Skeletal muscle satellite cell (primary cell): ENCODE measurements around the gene POLG.

Experiments
- H3K27me3 ChIP-seq: 2 replicates; pipeline ENCODE4 v1.7.0; 2013; ENCODE audit warnings: low read length; ENCODE audit not compliant: control insufficient read depth, insufficient read depth
- H3K36me3 ChIP-seq: 2 replicates; pipeline ENCODE4 v1.7.0; 2013; ENCODE audit warnings: mild to moderate bottlenecking, control low read depth, low read length; ENCODE audit not compliant: insufficient read depth
- H3K4me1 ChIP-seq: 2 replicates; pipeline ENCODE4 v1.7.0; 2013; ENCODE audit warnings: low read length; ENCODE audit not compliant: control insufficient read depth, insufficient read depth
- H3K4me2 ChIP-seq: 2 replicates; pipeline ENCODE4 v1.7.0; 2013; ENCODE audit warnings: mild to moderate bottlenecking, low read length
- H3K4me3 ChIP-seq: 2 replicates; pipeline ENCODE4 v1.7.0; 2013; ENCODE audit warnings: low read length
- H3K9ac ChIP-seq: 2 replicates; pipeline ENCODE4 v1.7.0; 2013; ENCODE audit warnings: mild to moderate bottlenecking, low read depth, low read length, moderate library complexity
- H3K9me3 ChIP-seq: replicated peaks from 2 replicates; pipeline ENCODE4 v1.7.0; 2013; ENCODE audit warnings: mild to moderate bottlenecking, control low read depth, low read length

POLG gene

DNA sequence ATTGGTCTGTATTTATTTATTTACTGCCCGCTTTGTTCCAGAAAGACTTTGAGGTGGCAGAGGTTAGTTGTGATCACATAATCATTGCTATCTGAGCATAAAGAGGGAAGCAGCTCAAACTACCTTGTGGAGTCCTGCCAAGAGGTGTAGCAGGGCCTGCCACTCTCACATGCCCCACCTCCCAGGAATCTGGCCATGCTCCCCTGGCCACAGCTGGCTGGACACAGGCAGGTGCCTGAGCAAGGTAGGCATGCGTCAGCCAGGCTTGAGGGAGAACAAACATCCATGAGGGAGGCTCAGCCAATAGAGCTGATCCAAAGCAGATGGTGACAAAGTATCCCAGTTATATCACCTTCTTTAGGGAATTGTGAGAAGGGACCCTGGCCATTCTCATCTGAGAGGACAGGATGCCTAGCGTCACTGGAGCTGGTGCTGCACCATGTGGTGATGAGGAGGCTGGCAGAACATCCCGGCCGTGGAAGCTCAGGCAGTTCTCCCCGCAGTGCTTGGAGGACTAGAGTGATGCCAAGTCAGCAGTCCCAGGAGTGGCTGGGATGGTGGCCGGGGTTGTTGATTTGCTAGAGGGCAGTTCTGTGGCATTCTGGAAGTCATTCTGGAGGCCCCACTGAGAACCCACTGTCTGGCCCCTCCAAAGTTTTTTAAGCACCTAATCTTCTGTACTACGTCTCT lies 6.8 kb upstream of the POLG start:
- Histone ChIP-seq H3K9ac (no peak overlapping the region), H3K4me2 (no peak overlapping the region), H3K4me1 (no peaks in the 10 kb centered on the region), H3K36me3 (no peaks in the 10 kb centered on the region), H3K4me3 (no peak overlapping the region), H3K9me3 (no peaks in the 10 kb centered on the region), H3K27me3 (peaks cover 59% of the 10 kb centered on the region)

DNA sequence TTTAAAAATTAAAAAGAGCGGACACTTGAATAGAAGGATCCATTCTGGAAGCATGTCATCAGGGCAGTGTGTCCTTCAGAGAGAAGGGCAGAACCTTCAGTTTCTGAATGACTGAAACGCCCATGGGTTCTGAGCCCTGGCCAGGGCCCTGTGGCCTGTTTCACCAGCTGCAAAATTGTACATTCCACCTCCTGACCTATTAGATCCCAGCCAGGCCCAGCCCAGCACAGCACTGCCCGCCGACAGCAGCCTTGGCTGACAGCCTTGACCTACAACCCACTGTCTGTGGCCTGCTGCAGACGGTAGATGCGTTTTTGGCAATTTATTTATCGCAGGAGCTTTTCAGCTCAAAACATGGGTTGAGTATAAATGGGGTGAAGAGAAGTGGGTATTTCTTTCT lies 5.9 kb upstream of the POLG start:
- peaks cover 52% of the 10 kb centered on the region for H3K27me3 ChIP-seq
- H3K9ac ChIP-seq, result no peak overlapping the region
- no peaks in the 10 kb centered on the region for H3K36me3 ChIP-seq
- H3K9me3 ChIP-seq, result no peaks in the 10 kb centered on the region
- no peak overlapping the region for H3K4me2 ChIP-seq
- peaks cover 4% of the 10 kb centered on the region for H3K4me1 ChIP-seq
- H3K4me3 ChIP-seq, result no peak overlapping the region

DNA sequence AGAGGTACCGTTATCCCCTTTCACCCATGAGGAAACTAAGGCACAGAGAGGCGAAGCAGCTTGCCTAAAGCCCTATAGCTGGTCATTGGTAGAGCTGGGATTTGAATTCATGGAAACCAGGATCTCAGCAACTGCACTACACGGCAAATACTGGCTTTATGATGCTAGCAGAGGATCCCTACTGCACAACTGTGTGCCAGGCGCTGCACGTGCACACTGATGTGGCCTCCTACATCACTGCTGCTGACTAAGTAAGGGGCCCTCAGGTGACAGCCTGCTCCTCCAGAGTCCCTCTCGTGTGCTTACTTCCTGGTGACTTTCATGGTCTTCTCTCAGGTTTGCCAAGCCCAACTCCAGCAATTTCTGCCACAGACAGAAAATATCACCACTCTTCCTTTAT lies 3.4 kb upstream of the POLG start:
- Histone ChIP-seq H3K36me3 (peaks cover 6% of the 10 kb centered on the region), H3K9ac (no peak overlapping the region), H3K4me3 (no peak overlapping the region), H3K4me2 (no peak overlapping the region), H3K9me3 (no peaks in the 10 kb centered on the region), H3K4me1 (peaks cover 14% of the 10 kb centered on the region), H3K27me3 (peaks cover 39% of the 10 kb centered on the region)

DNA sequence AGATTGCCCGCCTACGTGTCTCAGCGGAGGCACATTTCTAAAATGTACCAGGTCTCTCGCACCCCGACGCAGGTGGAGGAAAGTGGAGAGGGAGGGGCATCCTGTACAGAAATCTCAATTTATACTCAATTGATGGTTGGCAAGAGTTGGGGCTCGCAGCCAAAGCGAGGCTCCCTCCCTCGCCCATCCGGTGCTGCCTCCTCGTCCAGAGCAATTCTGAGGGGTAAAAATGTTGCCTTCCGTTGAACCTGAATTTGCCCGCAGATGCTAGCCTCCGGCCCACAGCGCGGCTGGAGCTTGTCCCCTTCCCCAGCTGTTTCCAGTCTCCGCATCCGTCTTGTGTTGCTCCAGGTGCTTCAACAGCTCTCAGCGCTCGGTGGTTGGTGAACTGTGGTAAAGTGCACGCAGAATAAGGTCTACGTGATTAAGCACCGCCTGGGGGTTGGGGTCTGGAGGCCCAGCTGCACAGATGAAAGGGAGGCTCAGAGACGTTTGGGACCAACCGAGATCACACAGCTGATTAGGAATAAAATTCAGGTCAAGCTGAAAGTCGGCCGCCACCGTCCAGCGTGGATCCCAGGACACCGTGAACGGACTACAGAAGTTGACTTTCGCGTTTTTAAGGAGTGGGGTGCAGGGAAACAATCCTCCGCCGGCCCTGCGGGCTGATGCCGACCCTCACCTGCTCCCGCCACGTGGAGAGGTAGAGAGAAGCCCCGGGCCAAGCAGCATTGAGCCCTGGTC lies 846 bp upstream of the POLG start:
- Histone ChIP-seq H3K9me3 (no peaks in the 10 kb centered on the region), H3K4me1 (peaks cover 39% of the 10 kb centered on the region), H3K4me3 (peak overlapping the region; percentile 63), H3K27me3 (peaks cover 20% of the 10 kb centered on the region), H3K9ac (no peak overlapping the region), H3K4me2 (peak overlapping the region; percentile 81), H3K36me3 (peaks cover 30% of the 10 kb centered on the region)

DNA sequence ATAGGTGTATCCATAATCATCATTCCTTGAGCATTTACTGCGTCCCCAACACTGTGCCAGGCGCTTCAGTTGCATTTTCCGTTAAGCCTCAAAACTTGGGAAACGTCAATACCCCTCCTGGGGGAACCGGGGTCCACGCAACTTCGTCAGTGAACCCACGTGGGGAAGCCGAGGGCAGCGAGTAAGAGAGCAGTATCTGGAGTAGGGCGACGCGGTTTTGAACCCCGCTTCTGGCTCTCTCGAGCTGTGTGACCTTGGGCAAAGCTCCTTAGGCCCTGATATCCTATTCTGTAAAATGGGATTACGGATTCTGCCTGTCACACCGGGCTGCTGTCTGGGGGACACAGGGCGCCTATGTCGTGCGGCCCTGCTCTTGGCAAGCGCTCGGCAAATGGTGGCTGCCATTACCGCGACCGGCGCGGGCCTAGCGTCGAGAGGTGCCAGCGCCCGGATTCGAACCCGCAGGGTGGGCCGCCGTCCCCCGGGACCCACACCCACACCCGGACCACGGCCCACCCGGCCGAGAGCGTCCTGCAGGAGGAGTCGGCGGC lies 590 bp downstream of the POLG start:
- Histone ChIP-seq H3K9ac (peak overlapping the region; percentile 94), H3K9me3 (no peaks in the 10 kb centered on the region), H3K4me3 (peak overlapping the region; percentile 94), H3K36me3 (peaks cover 44% of the 10 kb centered on the region), H3K4me2 (peak overlapping the region; percentile 98), H3K4me1 (peaks cover 47% of the 10 kb centered on the region), H3K27me3 (peaks cover 9% of the 10 kb centered on the region)

DNA sequence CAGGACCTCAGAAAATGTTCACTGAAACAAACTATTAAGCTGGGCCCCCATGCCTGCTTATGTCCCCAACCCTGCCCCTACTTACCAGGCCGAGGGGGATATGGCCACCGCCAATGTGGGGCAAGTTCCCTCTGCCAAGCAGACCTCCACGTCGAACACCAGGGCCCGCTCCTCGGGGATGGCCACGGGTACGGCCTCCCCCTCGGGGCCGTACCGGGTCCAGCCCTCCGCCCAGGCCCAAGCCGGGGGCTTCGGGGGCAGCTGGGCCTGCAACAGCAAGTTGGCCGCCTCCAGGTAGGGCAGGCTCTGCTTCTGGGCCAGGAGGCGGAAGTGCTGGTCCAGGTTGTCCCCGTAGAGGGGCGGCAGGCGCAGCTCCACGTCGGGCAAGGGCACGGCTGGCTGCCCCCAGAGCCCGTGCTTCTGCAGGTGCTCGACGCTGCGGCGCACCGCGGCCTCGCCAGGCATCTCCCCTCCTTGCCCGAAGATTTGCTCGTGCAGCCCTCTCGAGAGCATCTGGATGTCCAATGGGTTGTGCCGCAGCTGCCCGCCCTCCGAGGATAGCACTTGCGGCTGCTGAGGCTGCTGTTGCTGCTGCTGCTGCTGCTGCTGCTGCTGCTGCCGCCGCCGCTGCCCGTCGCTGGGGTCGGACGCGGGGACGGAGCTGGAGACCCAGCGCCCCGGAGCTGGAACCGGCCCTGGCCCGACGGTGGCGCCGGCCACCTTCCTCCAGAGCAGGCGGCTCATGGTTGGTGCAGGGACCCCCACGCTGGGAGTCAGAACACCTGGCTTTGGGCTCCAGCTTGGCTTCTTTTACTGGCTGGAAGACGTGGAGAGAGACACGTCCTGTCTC lies 1.4 kb downstream of the POLG start:
- peaks cover 47% of the 10 kb centered on the region for H3K4me1 ChIP-seq

DNA sequence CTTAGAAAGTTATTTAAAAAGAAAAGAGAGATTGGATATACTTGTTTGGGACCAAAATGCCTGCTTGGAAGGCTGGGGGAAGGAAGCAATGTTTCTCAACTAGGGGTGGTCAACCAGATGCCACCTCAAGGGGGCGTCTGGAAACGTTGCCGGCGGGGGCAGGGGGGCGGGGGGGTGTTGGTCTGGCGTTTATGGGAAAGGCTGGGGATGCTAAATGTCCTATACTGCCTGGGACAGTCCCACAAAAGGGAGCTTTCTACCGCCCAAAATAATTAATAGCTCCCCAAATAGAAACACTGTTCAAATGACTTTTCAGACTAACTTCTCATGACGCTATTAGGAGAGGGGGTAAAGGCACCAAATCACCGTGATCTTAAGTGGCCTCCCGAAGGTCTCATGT lies 2.2 kb downstream of the POLG start:
- Histone ChIP-seq H3K9ac (peak overlapping the region; percentile 25), H3K4me3 (peak overlapping the region; percentile 52), H3K36me3 (peaks cover 60% of the 10 kb centered on the region), H3K27me3 (no peaks in the 10 kb centered on the region), H3K9me3 (no peaks in the 10 kb centered on the region), H3K4me2 (peak overlapping the region; percentile 98), H3K4me1 (peaks cover 47% of the 10 kb centered on the region)

More for the DNA sequence above, 1.4 kb downstream of the POLG start:
- H3K36me3 ChIP-seq, result peaks cover 52% of the 10 kb centered on the region
- no peaks in the 10 kb centered on the region for H3K9me3 ChIP-seq
- H3K27me3 ChIP-seq, result peaks cover 4% of the 10 kb centered on the region
- H3K9ac ChIP-seq, result peak overlapping the region; percentile 94
- H3K4me3 ChIP-seq, result peak overlapping the region; percentile 94
- peak overlapping the region; percentile 98 for H3K4me2 ChIP-seq

DNA sequence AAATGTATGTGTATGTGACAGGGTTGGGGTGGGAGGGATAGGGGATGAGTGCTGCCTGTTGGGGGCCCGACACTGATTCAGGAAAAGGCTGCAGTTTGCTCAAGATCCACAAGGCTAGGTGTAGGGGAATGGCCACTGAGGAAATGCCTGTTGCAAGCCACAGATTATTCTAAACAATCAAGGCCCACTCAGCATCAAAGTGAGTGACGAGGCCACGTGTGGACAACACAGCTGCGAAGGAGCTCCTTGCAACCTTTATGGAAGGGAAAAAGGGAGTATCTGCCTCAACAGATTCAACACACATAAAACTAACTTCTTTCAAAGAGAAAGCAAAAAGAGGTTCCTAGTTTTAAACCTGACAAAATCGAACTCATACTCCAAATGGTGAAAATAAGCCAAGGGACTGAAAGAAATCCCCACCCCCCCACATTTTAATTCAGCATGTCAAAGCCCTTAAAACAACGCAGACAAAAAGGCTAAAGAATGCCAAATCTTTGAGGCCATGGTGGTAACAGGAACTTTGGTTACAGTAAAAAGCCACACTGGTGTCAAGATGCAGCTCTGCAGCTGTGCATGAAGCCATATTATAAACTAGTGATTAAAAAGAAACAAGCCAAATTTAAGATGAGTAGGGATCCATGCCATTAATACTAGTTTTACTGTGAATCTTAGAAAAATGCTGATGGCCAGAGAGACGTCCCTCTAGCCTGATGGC lies 3.6 kb downstream of the POLG start:
- Histone ChIP-seq H3K9ac (peak overlapping the region; percentile 29), H3K4me1 (peaks cover 47% of the 10 kb centered on the region), H3K4me3 (no peak overlapping the region), H3K36me3 (peaks cover 74% of the 10 kb centered on the region), H3K4me2 (peak overlapping the region; percentile 98), H3K27me3 (no peaks in the 10 kb centered on the region), H3K9me3 (no peaks in the 10 kb centered on the region)

DNA sequence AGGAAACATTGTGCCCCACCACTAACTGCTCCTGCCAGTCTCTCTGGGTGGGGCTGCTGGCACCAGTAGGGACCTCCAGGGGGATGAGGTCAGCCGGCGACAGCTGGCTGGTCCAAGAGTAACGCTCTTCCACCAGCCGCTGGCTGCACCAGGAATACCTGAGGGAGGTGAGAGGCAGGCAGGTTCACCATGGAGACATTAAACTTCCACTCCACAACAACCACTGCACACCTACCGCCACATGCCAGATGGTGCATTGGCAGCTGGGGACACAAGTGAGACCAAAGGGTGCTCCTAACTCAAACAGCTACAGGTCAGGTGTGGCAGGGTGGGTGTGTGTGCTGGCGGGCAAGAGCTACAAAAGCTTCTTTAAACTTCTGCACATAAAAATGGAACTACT lies 4.5 kb downstream of the POLG start:
- Histone ChIP-seq H3K4me1 (peaks cover 39% of the 10 kb centered on the region), H3K36me3 (peaks cover 83% of the 10 kb centered on the region), H3K4me3 (no peak overlapping the region), H3K9ac (no peak overlapping the region), H3K9me3 (no peaks in the 10 kb centered on the region), H3K27me3 (no peaks in the 10 kb centered on the region), H3K4me2 (peak overlapping the region; percentile 98)

DNA sequence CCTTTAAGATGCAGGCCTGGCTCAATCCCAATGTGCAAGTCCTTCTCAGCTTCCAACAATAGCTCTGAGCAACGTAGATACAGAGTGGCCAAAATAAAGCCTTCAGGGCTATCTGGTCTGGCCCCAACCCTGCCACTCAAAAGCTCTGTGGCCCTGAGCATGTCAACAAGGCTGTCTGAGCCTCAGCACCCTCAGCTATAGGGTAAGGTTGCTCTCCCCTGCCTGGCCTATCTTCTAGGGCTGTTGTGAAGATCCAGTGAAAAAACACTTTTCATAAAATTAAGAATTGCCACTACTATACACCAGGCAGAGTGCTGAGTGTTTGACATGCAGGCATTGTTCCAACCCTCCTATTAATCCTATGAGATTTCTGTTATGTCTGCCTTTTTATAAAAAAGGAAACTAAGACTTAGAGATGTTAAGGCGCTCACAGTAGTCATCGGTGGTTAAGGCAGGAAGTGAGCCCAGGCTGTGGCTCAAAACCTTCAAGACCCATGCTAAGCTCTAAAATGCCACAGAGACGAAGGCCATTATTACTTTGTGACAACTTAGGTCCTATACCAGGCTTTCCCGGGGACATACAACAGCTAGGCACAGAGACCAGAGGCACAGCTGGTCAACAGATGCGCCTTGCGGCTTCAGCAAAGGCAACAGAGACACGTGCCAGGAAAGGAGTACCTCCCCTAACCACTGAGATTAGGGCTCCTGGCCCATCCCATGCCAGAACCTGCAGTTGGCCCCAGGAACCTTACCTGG lies 5.1 kb downstream of the POLG start:
- Histone ChIP-seq H3K27me3 (no peaks in the 10 kb centered on the region), H3K9ac (no peak overlapping the region), H3K4me1 (peaks cover 39% of the 10 kb centered on the region), H3K9me3 (no peaks in the 10 kb centered on the region), H3K36me3 (peaks cover 89% of the 10 kb centered on the region), H3K4me3 (no peak overlapping the region), H3K4me2 (peak overlapping the region; percentile 98)
